ENCODE measurements around the gene RPIA.
"Not testable (repeated sequence)": the region's sequence is repeated elsewhere in the genome, so short reads cannot be mapped to it uniquely, and the experiment has no call there.

Gene RPIA

DNA sequence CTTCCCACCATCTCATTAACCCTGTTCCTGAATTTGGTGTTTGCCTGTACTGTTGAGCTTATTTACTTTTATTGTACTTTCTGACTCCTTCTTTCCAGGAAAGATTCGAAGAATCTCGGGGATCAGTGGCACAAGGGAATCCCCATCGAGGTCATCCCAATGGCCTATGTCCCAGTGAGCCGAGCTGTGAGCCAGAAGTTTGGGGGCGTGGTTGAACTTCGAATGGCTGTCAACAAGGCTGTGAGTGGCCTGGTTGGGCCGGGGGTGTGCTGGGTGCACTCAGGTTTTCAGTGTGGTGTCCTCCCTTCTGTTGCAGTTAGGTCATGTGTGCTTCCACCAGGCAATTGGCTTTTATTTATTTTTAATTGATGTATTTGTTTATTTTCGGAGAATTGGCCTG lies 45.0 kb downstream of the RPIA start:
- DNase-seq, result no peak

- DNase-seq, result no peak
Measured at GRCh38 chr2:88737385-88737784, 45.9 kb downstream of the RPIA start.

DNA sequence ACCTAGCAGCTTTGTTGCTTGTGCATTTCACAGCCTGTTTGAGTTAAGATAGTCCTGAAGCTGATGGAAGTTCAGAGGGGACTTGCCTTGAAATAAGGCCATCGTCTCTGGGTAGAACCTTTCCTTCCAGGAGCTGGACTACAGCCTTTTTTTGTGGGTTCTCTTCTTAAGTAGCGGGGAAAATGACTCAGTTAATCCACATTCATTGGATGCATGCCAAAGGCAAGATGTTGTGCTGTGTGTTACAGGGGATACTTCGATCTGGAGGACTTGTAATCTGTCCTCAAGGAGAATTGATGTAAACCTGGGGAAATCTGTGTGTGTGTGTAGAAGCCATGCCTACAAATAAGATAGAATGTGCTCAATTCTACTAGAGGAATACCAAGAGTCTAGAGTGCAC lies 46.8 kb downstream of the RPIA start:
- no peak for DNase-seq

DNA sequence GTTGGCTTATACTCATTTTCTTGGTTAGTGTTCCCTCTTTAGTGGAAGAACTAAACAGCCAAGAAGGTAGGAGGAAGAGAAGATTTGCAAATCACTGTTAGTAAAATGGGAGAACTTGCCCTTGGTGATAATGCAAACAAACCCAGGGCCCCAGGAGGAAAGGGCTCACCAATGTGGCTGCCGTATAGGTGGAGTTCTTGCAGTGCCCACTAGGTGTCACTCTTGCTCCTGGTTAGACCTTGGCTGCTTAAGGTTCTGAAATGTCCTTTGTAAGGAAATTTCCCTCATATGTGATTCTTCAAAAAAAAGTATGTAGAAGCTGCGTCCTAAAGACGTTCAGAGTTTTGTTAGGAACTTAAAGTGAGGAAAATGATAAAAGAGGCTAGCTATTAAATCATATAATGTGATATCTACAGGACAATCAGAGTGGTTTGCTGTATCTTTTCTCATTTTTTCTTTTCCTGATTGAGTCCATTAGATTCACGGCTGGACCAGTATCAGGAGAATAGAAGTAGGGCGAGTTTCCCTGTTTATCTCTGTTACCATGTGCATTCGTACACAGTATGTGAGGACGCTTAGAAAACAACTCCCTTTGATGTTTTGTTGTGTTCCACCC lies 48.6 kb downstream of the RPIA start:
- DNase-seq, result no peak

DNA sequence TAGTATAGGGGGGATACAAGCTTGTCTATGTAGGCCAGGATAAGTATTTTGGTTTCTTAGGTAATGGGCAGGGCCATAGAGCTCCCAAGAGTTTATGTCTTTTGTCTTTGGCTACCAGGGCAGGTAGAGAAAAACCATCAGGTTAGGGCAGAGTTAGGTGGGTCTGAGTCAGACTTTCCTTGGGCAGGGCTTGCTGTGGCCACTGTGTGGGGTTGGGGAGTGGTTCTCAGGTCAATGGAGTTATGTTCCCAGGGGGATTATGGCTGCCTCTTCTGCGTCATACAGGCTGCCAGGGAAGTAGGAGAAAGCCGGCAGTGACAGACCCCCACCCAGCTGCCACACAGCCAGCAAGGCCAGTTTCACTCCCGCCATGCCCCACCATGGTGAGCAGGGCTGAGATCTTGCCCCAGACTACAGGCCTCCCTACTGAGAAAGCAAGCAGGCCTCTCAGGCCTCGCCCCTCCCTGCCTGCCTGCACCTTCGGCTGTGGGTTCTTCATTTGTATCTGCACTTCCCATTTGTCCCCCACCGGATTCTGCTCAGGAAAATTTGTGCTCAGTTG lies 55.5 kb downstream of the RPIA start:
- DNase-seq, result no peak

DNA sequence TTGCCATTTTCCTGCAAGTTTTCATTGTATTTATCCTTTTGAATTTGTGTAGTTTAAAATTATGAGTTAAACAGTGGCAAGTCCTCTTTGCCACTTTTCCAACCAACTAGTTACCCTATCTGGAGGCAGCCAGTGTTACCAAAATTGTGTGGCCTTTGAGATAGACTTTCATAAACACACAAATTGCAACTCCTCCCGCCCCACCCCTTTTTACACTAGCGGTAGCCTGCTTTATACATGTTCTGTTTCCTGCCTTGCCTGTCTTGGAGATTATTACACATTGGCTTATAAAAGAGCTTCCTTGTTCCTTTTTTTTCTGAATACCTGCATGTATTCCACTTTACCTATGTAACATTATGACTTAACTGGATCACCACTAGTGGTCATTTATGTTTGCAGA lies 56.5 kb downstream of the RPIA start:
- no peak for DNase-seq

DNA sequence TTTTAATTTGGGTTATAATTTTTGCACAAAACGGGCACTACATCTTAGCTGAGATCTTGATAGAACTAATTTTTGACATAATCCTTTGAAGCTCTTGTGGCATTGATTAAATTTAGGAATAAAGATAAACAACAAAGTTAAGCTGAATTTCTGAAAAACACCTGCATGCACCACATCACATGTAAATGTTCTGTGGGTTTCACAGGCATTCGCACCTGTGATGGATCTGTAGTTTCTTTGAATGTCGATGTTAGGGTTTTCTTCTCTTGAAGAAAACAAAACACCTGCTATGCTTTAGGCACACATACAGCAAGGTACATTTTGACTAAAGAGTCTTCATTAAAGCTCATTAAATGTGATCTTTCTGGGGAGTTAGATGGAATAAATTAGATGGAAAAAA lies 60.3 kb downstream of the RPIA start:
- no peak for DNase-seq

GRCh38 chr2:88753833-88754584 lies 62.5 kb downstream of the RPIA start:
- DNase-seq, result no peak

- DNase-seq, result no peak
Measured at GRCh38 chr2:88754585-88755320, 63.3 kb downstream of the RPIA start.

- no peak for DNase-seq
Measured at GRCh38 chr2:88755836-88756235, 64.4 kb downstream of the RPIA start.

- DNase-seq, result no peak
Measured at GRCh38 chr2:88757025-88757424, 65.6 kb downstream of the RPIA start.

GRCh38 chr2:88758702-88759101 lies 67.2 kb downstream of the RPIA start:
- not testable (repeated sequence) for DNase-seq

DNA sequence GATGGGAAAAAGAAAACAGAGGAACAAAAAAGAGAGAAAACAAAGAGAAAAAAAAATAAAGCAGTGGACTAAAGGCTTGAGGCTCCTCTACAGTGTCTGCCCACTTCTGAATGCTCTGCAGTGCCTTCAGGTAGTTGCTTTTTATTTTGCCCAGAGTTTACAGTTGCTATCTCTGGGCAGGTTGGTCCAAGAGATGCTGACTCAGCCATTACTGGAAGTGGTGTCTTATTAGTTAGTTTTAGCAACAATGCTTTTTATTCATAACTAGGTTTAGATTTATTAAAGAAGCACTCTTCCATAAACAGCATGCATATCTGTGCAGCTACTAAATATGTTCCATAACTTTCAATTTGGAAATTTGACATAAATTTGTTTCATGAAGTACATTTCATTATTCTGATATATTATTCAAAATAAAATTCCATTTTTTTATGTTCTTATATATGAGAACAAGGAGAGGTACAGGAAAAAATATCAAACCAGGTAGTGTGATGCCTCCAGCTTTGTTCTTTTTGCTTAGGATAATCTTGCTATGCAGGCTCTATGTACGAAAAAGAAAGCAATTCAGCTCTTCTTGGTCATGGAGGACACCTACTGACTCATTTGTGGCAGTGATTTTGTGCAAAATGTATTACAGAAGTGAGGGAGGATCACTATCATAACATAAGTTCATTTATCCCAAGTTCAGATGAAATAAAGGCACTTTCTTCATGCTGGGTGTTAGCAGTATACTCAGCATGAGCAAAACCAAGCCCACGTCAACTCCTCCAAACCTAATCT lies 69.5 kb downstream of the RPIA start:
- no peak for DNase-seq

DNA sequence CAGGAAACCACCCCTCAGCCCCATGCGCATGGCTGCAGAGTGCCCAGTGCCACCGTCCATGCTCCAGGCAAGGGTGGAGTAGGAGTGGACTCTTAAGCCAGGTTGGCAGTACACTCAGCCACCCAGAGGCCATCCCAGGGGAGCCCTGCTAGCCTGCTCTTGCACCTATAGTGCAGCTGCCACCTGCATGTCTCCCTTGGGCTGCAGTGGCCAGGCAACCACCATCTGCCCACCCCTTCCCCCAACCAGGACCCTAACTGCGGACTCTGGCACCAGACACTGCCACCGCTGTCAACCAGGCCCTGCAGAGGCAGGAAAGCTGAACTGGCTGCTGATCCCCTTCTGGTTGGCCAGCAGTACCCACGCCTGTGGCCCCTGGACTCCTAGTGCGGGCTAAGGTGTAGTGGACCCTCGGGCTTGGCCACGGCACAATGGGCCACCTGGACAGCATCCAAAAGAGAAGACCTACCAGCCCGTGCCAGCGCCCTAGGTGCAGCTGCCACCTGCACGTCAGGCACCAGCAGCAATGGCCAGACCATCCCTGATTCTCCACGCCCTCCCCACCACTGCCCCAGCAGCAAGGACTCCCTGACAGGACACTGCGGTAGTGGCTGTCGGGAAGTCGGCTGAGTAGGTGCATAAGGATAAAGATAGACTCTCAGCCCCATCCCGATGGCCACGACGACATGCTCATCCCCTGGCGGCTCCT lies 72.8 kb downstream of the RPIA start:
- no peak for DNase-seq

DNA sequence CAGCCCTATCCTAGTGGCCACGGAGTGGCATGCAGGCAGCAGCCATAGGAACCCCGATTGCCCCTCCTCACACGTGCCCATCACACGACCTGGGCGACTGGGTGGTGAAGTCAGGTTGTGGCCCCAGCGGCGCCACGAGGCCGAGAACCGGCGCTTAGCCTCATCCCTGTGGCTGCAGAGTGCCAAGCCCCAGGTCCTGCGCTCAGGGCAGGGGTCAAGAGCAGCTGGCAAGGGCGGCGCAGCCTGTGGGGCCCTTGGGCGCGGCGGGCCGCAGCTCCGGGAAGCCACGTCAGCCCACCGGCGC lies 73.3 kb downstream of the RPIA start:
- DNase-seq, result no peak

DNA sequence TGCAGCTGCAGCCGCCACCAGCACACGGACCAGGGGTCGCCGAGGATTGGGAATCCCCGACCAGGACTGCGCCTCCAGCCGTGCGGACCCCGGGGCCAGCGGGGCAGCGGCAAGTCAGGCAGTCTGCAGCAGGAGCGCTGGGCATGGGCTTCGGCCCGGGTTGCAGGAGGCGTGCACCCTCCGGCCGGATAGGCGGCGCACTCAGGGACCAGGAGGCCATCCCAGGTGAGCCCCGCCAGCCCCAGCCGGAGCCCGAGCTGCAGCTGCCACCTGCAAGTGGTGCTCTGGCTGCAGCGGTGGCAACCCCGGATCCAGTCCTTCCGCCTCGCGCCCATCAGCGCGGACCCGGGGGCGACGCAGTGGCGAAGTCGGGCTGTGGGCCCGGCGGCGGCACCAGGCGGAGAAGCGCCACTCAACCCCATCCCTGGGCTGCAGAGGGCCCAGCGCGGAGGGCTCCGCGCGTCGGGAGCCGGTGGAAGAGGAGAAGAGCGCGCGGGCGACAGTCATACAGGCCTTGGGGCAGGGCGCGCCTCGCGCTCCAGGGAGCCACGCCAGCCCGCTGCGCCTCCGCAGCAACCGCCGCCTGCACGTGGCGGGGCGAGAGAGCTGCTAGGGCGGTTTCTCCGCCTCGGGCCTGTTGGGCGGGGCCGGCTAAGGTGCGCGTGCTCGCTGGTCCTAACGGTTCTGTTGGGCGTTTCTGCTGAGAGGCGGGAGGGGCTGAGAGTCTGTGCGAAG lies 73.8 kb downstream of the RPIA start:
- DNase-seq, result peak; percentile 0

DNA sequence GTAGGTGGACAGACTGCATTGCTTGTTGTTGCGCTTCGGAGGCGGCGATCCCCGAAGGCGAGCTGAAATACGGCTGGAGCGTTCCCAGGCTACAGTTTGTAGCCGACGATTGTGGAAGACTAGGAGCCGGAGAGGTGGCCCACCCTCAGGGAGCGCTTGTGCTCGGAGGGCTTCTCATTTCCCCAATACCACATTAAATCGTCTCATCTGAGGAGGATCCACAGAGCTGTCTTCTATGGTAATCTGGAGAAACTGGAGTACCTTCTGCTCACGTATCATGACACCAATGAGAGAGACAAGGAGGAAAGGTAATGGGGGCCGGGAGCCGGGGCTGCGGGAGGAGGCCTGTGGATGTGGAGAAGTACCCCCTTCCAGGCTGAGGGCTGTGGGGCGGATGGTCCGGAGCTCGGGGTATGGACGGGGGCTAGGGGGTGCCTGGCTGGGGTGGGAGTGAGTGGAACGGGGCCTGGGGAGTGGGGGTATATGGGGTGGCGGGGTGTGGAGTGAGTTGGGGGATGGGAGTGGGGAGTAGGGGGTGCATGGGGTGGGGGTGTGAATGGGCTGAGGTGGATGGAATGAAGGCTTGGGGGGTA lies 74.5 kb downstream of the RPIA start:
- DNase-seq, result not testable (repeated sequence)

- no peak for DNase-seq
Measured at GRCh38 chr2:88770016-88770415, 78.5 kb downstream of the RPIA start.

GRCh38 chr2:88773233-88774028 lies 82.0 kb downstream of the RPIA start:
- not testable (repeated sequence) for DNase-seq

DNA sequence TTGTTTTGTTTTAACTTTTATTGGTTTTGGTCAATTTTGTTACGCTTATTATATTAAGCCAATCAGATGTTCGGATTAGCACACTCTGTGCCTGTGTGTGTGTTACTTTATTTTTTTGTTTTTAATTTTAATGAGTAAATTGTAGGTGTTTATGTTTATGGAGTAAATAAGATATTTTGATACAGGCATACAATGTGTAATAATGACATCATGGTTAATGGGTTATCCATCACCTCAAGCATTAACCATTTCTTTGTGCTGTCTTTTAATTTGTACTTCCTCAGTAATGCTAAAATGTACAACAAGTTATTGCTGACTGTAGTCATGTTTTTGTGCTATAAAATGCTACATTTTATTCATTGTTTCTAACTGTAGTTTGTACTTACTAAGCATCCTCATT lies 97.7 kb downstream of the RPIA start:
- DNase-seq, result not testable (repeated sequence)

Data from NCI-H524 treated with DMSO at 0.1 percent for 48 hours (cell line).